Kidney (tissue), 14 donors: ENCODE data around the gene HMG20B. TPM values are rescaled to one million over a fixed set of nuclear protein-coding genes. Genes with fewer than 3 reads are reported as not detected.

ENCODE experiments used
- DNase-seq, 5 donors: peaks; one replicate each; pipeline ENCODE4 v3.0.0-alpha.2; 2013 to 2020
- FAIRE-seq: peaks from 2 replicates; lab custom pipeline; 2012; peaks lifted over from hg19 to GRCh38; lab: Jason Lieb, UNC
- H3K27ac ChIP-seq, 2 donors: one replicate each; pipeline ENCODE4 v1.7.0; 2013; ENCODE audit warnings: low read depth in 2 of 2, low read length in 2 of 2, inconsistent platforms in 1 of 2
- H3K27me3 ChIP-seq: one replicate; pipeline ENCODE4 v1.7.1; 2013; ENCODE audit warnings: low read length, inconsistent platforms; ENCODE audit not compliant: control insufficient read depth, insufficient read depth
- H3K36me3 ChIP-seq, 3 donors: one replicate each; pipeline versions ENCODE4 v1.7.0 to v1.7.1; 2013; ENCODE audit warnings: low read length in 3 of 3, control low read depth in 1 of 3, inconsistent platforms in 1 of 3; ENCODE audit not compliant: insufficient read depth in 3 of 3, control insufficient read depth in 2 of 3
- H3K4me1 ChIP-seq, 3 donors: one replicate each; pipeline versions ENCODE4 v1.7.0 to v1.7.1; 2013; ENCODE audit warnings: low read length in 3 of 3, inconsistent platforms in 1 of 3, low read depth in 1 of 3; ENCODE audit not compliant: control insufficient read depth in 2 of 3, insufficient read depth in 2 of 3
- H3K4me3 ChIP-seq, 3 donors: one replicate each; pipeline versions ENCODE4 v1.7.0 to v1.8.1; 2013; ENCODE audit warnings: low read length in 3 of 3, control low read depth in 1 of 3, inconsistent platforms in 1 of 3
- H3K9ac ChIP-seq, 3 donors: one replicate each; pipeline versions ENCODE4 v1.7.0 to v1.7.1; 2013; ENCODE audit warnings: low read length in 3 of 3, control low read depth in 1 of 3, inconsistent platforms in 1 of 3
- H3K9me3 ChIP-seq, 3 donors: one replicate each; pipeline versions ENCODE4 v1.7.0 to v1.7.1; 2013; ENCODE audit warnings: low read length in 3 of 3, control low read depth in 1 of 3, inconsistent platforms in 1 of 3; ENCODE audit not compliant: control insufficient read depth in 2 of 3, insufficient read depth in 1 of 3
- CTCF ChIP-seq: IDR thresholded peaks from 3 replicates; pipeline ENCODE4 v1.5.1; 2012; ENCODE audit warnings: mild to moderate bottlenecking, moderate library complexity, borderline replicate concordance; ENCODE audit not compliant: insufficient read depth; ENCODE audit errors: extremely low read depth
- intact Hi-C: fragments of 100-400 bp; cut with DNase I; formaldehyde crosslinking; loops from one replicate; pipeline ENCODE4 v1.11.1; 2022
- polyA plus RNA-seq: library from polyadenylated mRNA; stranded (reverse); fragments of 350-450 nt; fragmentation: Illumina TruSeq; extraction: RNeasy Lipid Tissue Mini Kit (QIAGEN cat#74804); gene quantifications from one replicate; pipeline ENCODE4 v1.2.3, GENCODE V29; 2014; ENCODE audit warnings: low read depth, low replicate concordance; ENCODE audit not compliant: insufficient read depth
- total RNA-seq: library from RNA; stranded (reverse); fragmentation: NEBNext Ultra II Directional; extraction: Animal tissue kit (Norgen Biotek cat#: 25700); gene quantifications from one replicate; pipeline ENCODE4 v1.2.1, GENCODE V29; 2021
- donor health status: control.
- donor health status: control.
- donor health status: control.
- donor health status: control.
- donor health status: control.
- donor health status: DM: yes; HTN: yes; CAD: no.
- donor health status: Normal renal cell carcinoma (clear cell type).

The HMG20B gene
- total and polyA plus RNA-seq, 2 donors from 2014 or later, result 69.7 to 82.6 TPM

- H3K36me3 ChIP-seq, result peaks cover 0 to 8% (median 0%) of the 10 kb centered on the region in 3 donors
- intact Hi-C loops, result no loop called here
- no peak for TF ChIP-seq CTCF
- H3K27ac ChIP-seq, result no peak overlapping the region
- H3K27me3 ChIP-seq, result no peaks in the 10 kb centered on the region
- H3K4me3 ChIP-seq, result no peak overlapping the region
- H3K4me1 ChIP-seq, result peaks cover 0 to 10% (median 3%) of the 10 kb centered on the region in 3 donors
- no peak overlapping the region for H3K9ac ChIP-seq
- H3K9me3 ChIP-seq, result no peaks in the 10 kb centered on the region
- DNase-seq (no peak), FAIRE-seq (no peak)
These were observed 22.9 kb upstream of the HMG20B start for GRCh38 chr19:3549816-3550215.

- Histone ChIP-seq H3K27ac (no peak overlapping the region), H3K9ac (no peak overlapping the region), H3K4me3 (no peak overlapping the region), H3K9me3 (no peaks in the 10 kb centered on the region), H3K27me3 (no peaks in the 10 kb centered on the region), H3K36me3 (peaks cover 0 to 8% (median 0%) of the 10 kb centered on the region in 3 donors), H3K4me1 (peaks cover 0 to 16% (median 3%) of the 10 kb centered on the region in 3 donors)
- DNase-seq (peak in 1 of 5 donors; percentile 39), FAIRE-seq (no peak)
- TF ChIP-seq CTCF, result no peak
- intact Hi-C loops, result no loop called here
These were observed 21.6 kb upstream of the HMG20B start for GRCh38 chr19:3550947-3551791.

DNA sequence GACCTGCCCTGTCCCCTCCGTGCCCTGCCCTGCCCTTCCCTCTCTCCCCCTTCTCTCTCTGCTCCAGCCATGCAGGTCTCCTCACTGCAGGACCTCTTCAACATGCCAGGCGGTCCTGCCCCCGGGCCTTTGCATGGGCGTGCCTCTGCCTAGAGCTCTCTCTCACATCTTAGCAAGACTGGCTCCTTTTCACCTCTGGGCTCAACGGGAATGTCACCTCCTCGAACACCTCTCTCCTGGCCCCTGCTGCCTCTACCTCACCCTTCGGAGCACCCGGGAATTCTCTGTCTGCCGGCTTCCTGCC is 21.0 kb upstream of the HMG20B start:
- FAIRE-seq (no peak), DNase-seq (no peak)
- Histone ChIP-seq H3K36me3 (peaks cover 0 to 8% (median 0%) of the 10 kb centered on the region in 3 donors), H3K9me3 (no peaks in the 10 kb centered on the region), H3K9ac (no peak overlapping the region), H3K4me1 (peaks cover 0 to 22% (median 3%) of the 10 kb centered on the region in 3 donors), H3K27me3 (no peaks in the 10 kb centered on the region), H3K4me3 (no peak overlapping the region), H3K27ac (no peak overlapping the region)
- intact Hi-C loops, result no loop called here
- no peak for TF ChIP-seq CTCF
